Lung (tissue), 5 donors: Measurements from ENCODE around the gene PPIP5K1. TPM values are rescaled to one million over a fixed set of nuclear protein-coding genes. Genes with fewer than 3 reads are reported as not detected.

Source experiments
- polyA plus RNA-seq, 2 donors: library from polyadenylated mRNA; stranded (reverse); fragments of 200-250 nt; gene quantifications; one replicate each; pipeline ENCODE4 v1.2.1, GENCODE V29; 2013
- small RNA-seq: library from RNA; depleted of rRNA; stranded (forward); fragments of <200 nt; gene quantifications from one replicate; pipeline ENCODE3, GENCODE V24; 2014; ENCODE audit warnings: low replicate concordance
- total RNA-seq, 2 donors: library from RNA; depleted of rRNA in 1 of 2; stranded (reverse); fragments of >200 nt in 1 of 2; gene quantifications; one replicate each; pipeline ENCODE4 v1.2.1, GENCODE V29; 2014 to 2021
- donor health status: Bipolar disorder and iron deficiency.
- donor health status: healthy.
- donor health status: DM: yes; HTN: yes; CAD: no.

PPIP5K1 gene
- total and polyA plus RNA-seq, 4 donors: 8.0 to 40.2 (median 16.4) TPM

Small RNAs within 50 kb of the gene (small RNA-seq; reads per million reads assigned to genes)
- gene RNU6-554P (not detected), gene RNU6-610P (not detected)

Other genes with a start within 250 kb of the PPIP5K1 start
- gene ZSCAN29, start 219.2 kb downstream of the PPIP5K1 start, total RNA-seq: 10 to 100 TPM; 20.1 to 37.7 TPM
- gene ZSCAN29, start 219.2 kb downstream of the PPIP5K1 start, polyA plus RNA-seq: 1 to 10 TPM; 6.4 to 7.5 TPM
- gene TUBGCP4, start 219.1 kb downstream of the PPIP5K1 start, total RNA-seq: 10 to 100 TPM; 16.5 to 17.0 TPM
- 1 to 10 TPM; 5.4 to 7.6 TPM for gene TUBGCP4, start 219.1 kb downstream of the PPIP5K1 start, polyA plus RNA-seq
- gene TP53BP1, start 97.1 kb downstream of the PPIP5K1 start, total RNA-seq: 10 to 100 TPM; 35.3 to 97.4 TPM
- 10 to 100 TPM in 1 of 2 donors, 1 to 10 TPM in 1; 8.9 to 12.1 TPM for gene TP53BP1, start 97.1 kb downstream of the PPIP5K1 start, polyA plus RNA-seq
- gene MAP1A, start 72.6 kb downstream of the PPIP5K1 start, total RNA-seq: 10 to 100 TPM in 1 of 2 donors, 1 to 10 TPM in 1; 8.8 to 17.8 TPM
- gene MAP1A, start 72.6 kb downstream of the PPIP5K1 start, polyA plus RNA-seq: 1 to 10 TPM; 1.8 TPM
- gene CKMT1B, start 3.8 kb upstream of the PPIP5K1 start, total RNA-seq: 1 to 10 TPM in 1 of 2 donors, not detected in 1; 6.9 TPM
- 1 to 10 TPM; 2.6 to 4.2 TPM for gene CKMT1B, start 3.8 kb upstream of the PPIP5K1 start, polyA plus RNA-seq
- 1 to 10 TPM in 1 of 2 donors, under 1 TPM in 1; 0.40 to 1.0 TPM for gene STRC, start 28.6 kb upstream of the PPIP5K1 start, total RNA-seq
- gene STRC, start 28.6 kb upstream of the PPIP5K1 start, polyA plus RNA-seq: under 1 TPM; 0.03 to 0.28 TPM
- 1 to 10 TPM; 1.8 to 5.6 TPM for gene CATSPER2, start 58.6 kb upstream of the PPIP5K1 start, total RNA-seq
- gene CATSPER2, start 58.6 kb upstream of the PPIP5K1 start, polyA plus RNA-seq: 1 to 10 TPM; 2.9 to 4.2 TPM
- gene CKMT1A, start 103.7 kb upstream of the PPIP5K1 start, total RNA-seq: 1 to 10 TPM in 1 of 2 donors, under 1 TPM in 1; 0.46 to 6.8 TPM
- gene CKMT1A, start 103.7 kb upstream of the PPIP5K1 start, polyA plus RNA-seq: 1 to 10 TPM; 3.1 to 5.0 TPM
- gene PDIA3, start 156.2 kb upstream of the PPIP5K1 start, total RNA-seq: 100 to 1,000 TPM; 235 to 580 TPM
- gene PDIA3, start 156.2 kb upstream of the PPIP5K1 start, polyA plus RNA-seq: 100 to 1,000 TPM; 365 to 404 TPM
- gene ELL3, start 186.8 kb upstream of the PPIP5K1 start, total RNA-seq: 10 to 100 TPM in 1 of 2 donors, 1 to 10 TPM in 1; 4.8 to 15.5 TPM
- gene ELL3, start 186.8 kb upstream of the PPIP5K1 start, polyA plus RNA-seq: 1 to 10 TPM; 3.6 to 4.2 TPM
- 100 to 1,000 TPM; 334 to 924 TPM for gene SERF2, start 202.1 kb upstream of the PPIP5K1 start, total RNA-seq
- 1,000 to 10,000 TPM; 2,106 to 3,331 TPM for gene SERF2, start 202.1 kb upstream of the PPIP5K1 start, polyA plus RNA-seq
- under 1 TPM in 1 of 2 donors, not detected in 1; 0.18 TPM for gene SERINC4, start 210.0 kb upstream of the PPIP5K1 start, total RNA-seq
- under 1 TPM; 0.24 to 0.46 TPM for gene SERINC4, start 210.0 kb upstream of the PPIP5K1 start, polyA plus RNA-seq
- gene HYPK, start 210.4 kb upstream of the PPIP5K1 start, total RNA-seq: 10 to 100 TPM in 1 of 2 donors, 1 to 10 TPM in 1; 7.1 to 17.3 TPM
- 10 to 100 TPM in 1 of 2 donors, 1 to 10 TPM in 1; 8.4 to 24.6 TPM for gene HYPK, start 210.4 kb upstream of the PPIP5K1 start, polyA plus RNA-seq
- 10 to 100 TPM; 16.1 to 17.4 TPM for gene MFAP1, start 234.5 kb upstream of the PPIP5K1 start, total RNA-seq
- 10 to 100 TPM; 12.5 to 21.8 TPM for gene MFAP1, start 234.5 kb upstream of the PPIP5K1 start, polyA plus RNA-seq
- gene WDR76, start 236.8 kb upstream of the PPIP5K1 start, total RNA-seq: 1 to 10 TPM; 5.6 to 6.2 TPM
- 1 to 10 TPM; 2.4 to 2.6 TPM for gene WDR76, start 236.8 kb upstream of the PPIP5K1 start, polyA plus RNA-seq